CD4-positive, CD25-positive, alpha-beta regulatory T cell (primary cell): ENCODE data around the gene GPR78. TPM values are rescaled to one million over a fixed set of nuclear protein-coding genes. Genes with fewer than 3 reads are reported as not detected.
A peak's percentile ranks its signal among the peaks of the same experiment; 100 is the strongest.

Experiments used
- ATAC-seq, 2 donors: fragments of 150-1000 bp; cut with Tn5 transposase; one replicate each; pipeline ENCODE4 v1.10.0; 2021; ENCODE audit warnings: low read depth in 2 of 2, moderate number of reproducible peaks in 2 of 2, moderate library complexity in 1 of 2
- DNase-seq, 3 donors: peaks; one replicate each; pipeline versions ENCODE4 v3.0.0 to v3.0.0-alpha.2; 2012 to 2022; ENCODE audit warnings: mixed read lengths in 1 of 3
- H3K27ac ChIP-seq: one replicate; pipeline ENCODE4 v1.7.0; 2013; ENCODE audit warnings: mild to moderate bottlenecking, low read length; ENCODE audit not compliant: insufficient read depth, poor library complexity, severe bottlenecking
- H3K27me3 ChIP-seq: one replicate; pipeline ENCODE4 v1.7.0; 2013; ENCODE audit warnings: low read length; ENCODE audit not compliant: control insufficient read depth, insufficient read depth
- H3K36me3 ChIP-seq: one replicate; pipeline ENCODE4 v1.7.0; 2013; ENCODE audit warnings: mild to moderate bottlenecking, low read length, moderate library complexity; ENCODE audit not compliant: control insufficient read depth, insufficient read depth
- H3K4me1 ChIP-seq: 2 replicates; pipeline ENCODE4 v1.7.0; 2013; ENCODE audit warnings: mild to moderate bottlenecking, low read length; ENCODE audit not compliant: insufficient read depth, control insufficient read depth, poor library complexity, severe bottlenecking
- H3K4me3 ChIP-seq: one replicate; pipeline ENCODE4 v1.7.0; 2013; ENCODE audit warnings: low read depth, mild to moderate bottlenecking, low read length, moderate library complexity
- H3K9me3 ChIP-seq, 2 experiments: 1 replicate in 1 of 2; 2 replicates in 1 of 2; pipeline ENCODE4 v1.7.0; 2013; ENCODE audit warnings: low read length in 2 of 2, mild to moderate bottlenecking in 1 of 2, moderate library complexity in 1 of 2; ENCODE audit not compliant: control insufficient read depth in 2 of 2
- H3K27ac Mint-ChIP-seq, 3 donors: one replicate each; pipeline ENCODE4 v1.8.0; 2020 to 2022; ENCODE audit warnings: mild to moderate bottlenecking in 3 of 3, mixed read lengths in 3 of 3, moderate library complexity in 2 of 3
- H3K27me3 Mint-ChIP-seq: one replicate; pipeline ENCODE4 v1.8.0; 2022; ENCODE audit warnings: mild to moderate bottlenecking, mixed read lengths
- H3K36me3 Mint-ChIP-seq: one replicate; pipeline ENCODE4 v1.8.0; 2020; ENCODE audit warnings: mixed read lengths
- H3K4me1 Mint-ChIP-seq, 4 donors: one replicate each; pipeline ENCODE4 v1.8.0; 2020 to 2022; ENCODE audit warnings: mixed read lengths in 4 of 4, mild to moderate bottlenecking in 1 of 4
- H3K4me3 Mint-ChIP-seq, 4 donors: one replicate each; pipeline ENCODE4 v1.8.0; 2020 to 2022; ENCODE audit warnings: mild to moderate bottlenecking in 4 of 4, mixed read lengths in 4 of 4, moderate library complexity in 3 of 4
- H3K9me3 Mint-ChIP-seq, 7 donors: one replicate each; pipeline ENCODE4 v1.8.0; 2020 to 2022; ENCODE audit warnings: mixed read lengths in 7 of 7, mild to moderate bottlenecking in 3 of 7, moderate library complexity in 2 of 7
- polyA plus RNA-seq, 4 donors: library from polyadenylated mRNA; unstranded; fragments of 300-500 nt; fragmentation: Illumina TruSeq; gene quantifications; one replicate each; pipeline ENCODE4 v1.2.3, GENCODE V29; 2021
- total RNA-seq: library from RNA; stranded (reverse); gene quantifications from one replicate; pipeline ENCODE4 v1.2.3, GENCODE V29; 2022

Gene GPR78
- total and polyA plus RNA-seq, 5 donors from 2014 or later = not detected

DNA sequence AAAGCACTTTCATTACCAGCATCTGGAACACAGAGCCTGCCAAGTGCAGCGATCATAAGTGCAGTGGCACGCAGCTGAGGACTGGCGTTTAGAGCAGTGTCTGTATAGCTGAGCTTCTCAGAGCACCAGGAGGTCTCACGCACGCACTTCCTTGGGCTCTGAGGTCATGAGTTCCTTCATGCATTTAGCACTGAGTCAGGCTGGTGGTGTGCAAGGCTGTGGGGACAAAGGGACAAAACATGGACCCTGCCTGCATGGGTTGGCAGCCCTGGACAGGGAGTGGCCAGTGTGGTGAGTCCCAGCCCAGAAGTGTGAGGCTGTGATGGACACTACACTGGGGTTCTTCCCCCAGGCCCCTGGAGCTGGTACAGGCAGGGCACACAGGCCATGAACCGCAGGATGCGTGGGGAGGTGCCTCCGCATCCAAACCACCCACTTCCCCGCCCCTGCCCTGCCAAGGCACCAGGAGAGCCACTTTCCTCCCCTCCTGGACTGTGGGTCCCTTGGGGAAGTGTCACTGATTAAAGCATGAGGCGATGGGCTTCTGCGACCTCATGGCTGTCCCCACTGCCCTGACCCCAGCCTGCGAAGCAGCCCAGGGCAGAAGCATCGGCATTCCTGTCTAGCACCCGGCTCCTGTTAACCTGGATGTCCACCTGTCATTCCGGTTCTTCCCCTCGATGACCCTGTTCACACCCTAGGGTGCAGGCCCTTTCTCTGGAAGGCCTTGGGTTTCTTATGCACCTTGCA, 37.2 kb upstream of the GPR78 start:
- peaks cover 5% of the 10 kb centered on the region for H3K4me1 ChIP-seq
- H3K27ac ChIP-seq = no peak overlapping the region
- no peaks in the 10 kb centered on the region for H3K36me3 ChIP-seq
- H3K9me3 ChIP-seq = no peaks in the 10 kb centered on the region
- H3K4me3 ChIP-seq = no peak overlapping the region
- Mint-ChIP-seq H3K27me3 (peaks cover 4% of the 10 kb centered on the region), H3K36me3 (no peaks in the 10 kb centered on the region), H3K27ac (no peak overlapping the region), H3K4me3 (no peak overlapping the region), H3K4me1 (peaks cover 0 to 17% (median 4%) of the 10 kb centered on the region in 4 donors), H3K9me3 (peaks cover 0 to 1% (median 0%) of the 10 kb centered on the region in 7 donors)
- DNase-seq = no peak
- ATAC-seq = no peak
- H3K27me3 ChIP-seq = no peaks in the 10 kb centered on the region

DNA sequence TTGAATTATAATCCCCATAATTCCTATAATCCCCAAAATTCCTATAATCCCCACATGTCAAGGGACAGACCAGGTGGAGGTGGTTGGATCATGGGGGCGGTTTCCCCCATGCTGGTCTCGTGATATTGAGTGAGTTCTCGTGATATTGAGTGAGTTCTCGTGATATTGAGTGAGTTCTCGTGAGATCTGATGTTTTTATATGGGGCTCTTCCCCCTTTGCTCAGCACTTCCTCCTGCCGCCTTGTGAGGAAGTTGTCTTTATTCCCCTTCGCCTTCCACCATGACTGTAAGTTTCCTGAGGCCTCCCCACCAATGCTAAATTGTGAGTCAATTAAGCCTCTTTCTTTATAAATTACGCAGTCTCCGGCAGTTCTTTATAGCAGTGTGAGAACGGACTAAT, 36.6 kb upstream of the GPR78 start:
- H3K27ac ChIP-seq = no peak overlapping the region
- Mint-ChIP-seq H3K9me3 (peaks cover 0 to 1% (median 0%) of the 10 kb centered on the region in 7 donors), H3K4me1 (peaks cover 0 to 17% (median 4%) of the 10 kb centered on the region in 4 donors), H3K27me3 (peaks cover 4% of the 10 kb centered on the region), H3K4me3 (peak overlapping the region in 1 of 4 donors; percentile 0), H3K36me3 (no peaks in the 10 kb centered on the region), H3K27ac (no peak overlapping the region)
- H3K4me3 ChIP-seq = no peak overlapping the region
- no peak for ATAC-seq
- H3K27me3 ChIP-seq = no peaks in the 10 kb centered on the region
- no peaks in the 10 kb centered on the region for H3K9me3 ChIP-seq
- no peak for DNase-seq
- H3K4me1 ChIP-seq = peaks cover 5% of the 10 kb centered on the region
- no peaks in the 10 kb centered on the region for H3K36me3 ChIP-seq

DNA sequence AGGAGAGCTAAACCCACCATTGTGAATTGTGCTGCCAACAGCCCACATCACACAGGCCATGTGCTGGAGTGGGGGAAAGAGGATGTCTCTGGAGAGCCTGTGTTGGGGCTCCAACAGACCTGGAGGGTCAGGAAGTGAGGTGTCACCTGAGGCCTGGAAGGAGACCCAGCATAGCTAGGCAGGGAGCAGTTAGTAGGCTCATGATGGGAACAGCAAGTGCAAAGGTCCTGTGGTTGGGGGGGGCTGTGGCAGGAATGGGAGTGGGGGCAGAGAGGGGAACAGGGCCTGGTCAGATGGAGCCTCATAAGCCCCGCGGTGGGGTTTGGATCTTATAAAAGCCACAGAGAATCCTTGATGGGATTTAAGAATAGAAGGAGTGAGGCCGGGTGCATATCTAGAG, 35.9 kb upstream of the GPR78 start:
- no peaks in the 10 kb centered on the region for H3K36me3 ChIP-seq
- Mint-ChIP-seq H3K36me3 (no peaks in the 10 kb centered on the region), H3K27ac (no peak overlapping the region), H3K9me3 (peaks cover 0 to 1% (median 0%) of the 10 kb centered on the region in 7 donors), H3K4me1 (peaks cover 0 to 12% (median 4%) of the 10 kb centered on the region in 4 donors), H3K27me3 (peaks cover 4% of the 10 kb centered on the region), H3K4me3 (peak overlapping the region in 1 of 4 donors; percentile 0)
- peaks cover 5% of the 10 kb centered on the region for H3K4me1 ChIP-seq
- no peaks in the 10 kb centered on the region for H3K9me3 ChIP-seq
- DNase-seq (no peak), ATAC-seq (no peak)
- no peak overlapping the region for H3K27ac ChIP-seq
- H3K27me3 ChIP-seq = no peaks in the 10 kb centered on the region
- H3K4me3 ChIP-seq = no peak overlapping the region

DNA sequence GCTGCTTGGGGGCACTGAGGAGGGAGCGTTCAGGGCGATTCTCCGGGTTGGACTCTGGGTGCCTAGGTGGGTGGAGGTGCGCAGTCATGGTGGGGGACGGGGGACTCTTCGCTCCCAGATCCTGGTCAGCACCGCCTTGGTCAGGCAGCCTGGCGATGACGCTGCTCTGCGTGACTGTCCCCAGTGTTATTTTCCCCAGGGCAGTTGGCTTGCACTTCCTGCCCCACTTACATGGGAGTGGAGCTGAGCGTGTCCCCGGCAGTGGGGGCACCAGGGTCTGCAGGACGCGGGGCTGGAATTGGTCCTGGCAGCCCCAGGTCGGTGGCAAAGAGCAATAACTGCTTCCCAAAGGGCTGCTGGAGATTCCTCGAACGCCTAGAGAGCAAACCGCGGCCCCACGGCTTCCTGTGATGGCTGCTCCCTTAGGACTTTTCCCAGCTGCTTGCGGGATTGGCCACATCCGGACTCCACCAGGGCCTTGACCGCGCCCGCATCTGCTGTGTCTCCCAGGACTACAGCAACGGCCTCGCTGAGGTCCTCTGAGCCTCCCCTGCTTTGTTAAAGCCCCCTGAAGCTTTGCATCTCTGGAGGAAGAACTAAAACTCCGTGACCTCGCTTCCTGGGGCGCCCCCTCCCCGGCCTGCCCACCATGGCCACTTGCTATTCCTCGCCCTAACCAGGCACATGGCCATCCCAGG, 35.3 kb upstream of the GPR78 start:
- Mint-ChIP-seq H3K9me3 (peaks cover 0 to 1% (median 0%) of the 10 kb centered on the region in 7 donors), H3K4me3 (no peak overlapping the region), H3K27ac (no peak overlapping the region), H3K27me3 (peaks cover 4% of the 10 kb centered on the region), H3K4me1 (peaks cover 0 to 6% (median 2%) of the 10 kb centered on the region in 4 donors), H3K36me3 (no peaks in the 10 kb centered on the region)
- ATAC-seq (no peak), DNase-seq (no peak)
- Histone ChIP-seq H3K9me3 (no peaks in the 10 kb centered on the region), H3K27me3 (no peaks in the 10 kb centered on the region), H3K27ac (no peak overlapping the region), H3K36me3 (no peaks in the 10 kb centered on the region), H3K4me1 (peaks cover 5% of the 10 kb centered on the region), H3K4me3 (no peak overlapping the region)

GRCh38 chr4:8545439-8545765, 34.8 kb upstream of the GPR78 start:
- Histone ChIP-seq H3K4me1 (peaks cover 1% of the 10 kb centered on the region), H3K27ac (no peak overlapping the region), H3K4me3 (no peak overlapping the region), H3K9me3 (no peaks in the 10 kb centered on the region), H3K27me3 (no peaks in the 10 kb centered on the region), H3K36me3 (no peaks in the 10 kb centered on the region)
- Mint-ChIP-seq H3K4me1 (peaks cover 0 to 1% (median 0%) of the 10 kb centered on the region in 4 donors), H3K4me3 (no peak overlapping the region), H3K36me3 (no peaks in the 10 kb centered on the region), H3K9me3 (peaks cover 0 to 1% (median 0%) of the 10 kb centered on the region in 7 donors), H3K27ac (no peak overlapping the region), H3K27me3 (peaks cover 4% of the 10 kb centered on the region)
- ATAC-seq (no peak), DNase-seq (no peak)

- Mint-ChIP-seq H3K9me3 (peaks cover 0 to 1% (median 0%) of the 10 kb centered on the region in 7 donors), H3K36me3 (no peaks in the 10 kb centered on the region), H3K27ac (no peak overlapping the region), H3K4me3 (no peak overlapping the region), H3K27me3 (peaks cover 4% of the 10 kb centered on the region), H3K4me1 (no peaks in the 10 kb centered on the region)
- Histone ChIP-seq H3K4me1 (no peaks in the 10 kb centered on the region), H3K36me3 (no peaks in the 10 kb centered on the region), H3K27me3 (no peaks in the 10 kb centered on the region), H3K27ac (no peak overlapping the region), H3K9me3 (no peaks in the 10 kb centered on the region), H3K4me3 (no peak overlapping the region)
- DNase-seq (no peak), ATAC-seq (no peak)
Observed at GRCh38 chr4:8546766-8547107, 33.5 kb upstream of the GPR78 start.

- H3K4me1 Mint-ChIP-seq = no peaks in the 10 kb centered on the region
- peak in 1 of 3 donors; percentile 16 for DNase-seq
- H3K27me3 Mint-ChIP-seq = peaks cover 4% of the 10 kb centered on the region
Observed at GRCh38 chr4:8547108-8547911, 32.9 kb upstream of the GPR78 start.

More at GRCh38 chr4:8547108-8547911, 32.9 kb upstream of the GPR78 start:
- no peak overlapping the region for H3K4me3 ChIP-seq
- H3K27ac ChIP-seq = no peak overlapping the region
- Mint-ChIP-seq H3K36me3 (no peaks in the 10 kb centered on the region), H3K9me3 (peaks cover 0 to 1% (median 0%) of the 10 kb centered on the region in 7 donors), H3K27ac (no peak overlapping the region), H3K4me3 (no peak overlapping the region)
- ATAC-seq = no peak
- H3K36me3 ChIP-seq = no peaks in the 10 kb centered on the region
- no peaks in the 10 kb centered on the region for H3K27me3 ChIP-seq
- H3K9me3 ChIP-seq = no peaks in the 10 kb centered on the region
- no peaks in the 10 kb centered on the region for H3K4me1 ChIP-seq
